Liver (tissue), 9 donors: ENCODE data around the gene ATXN1. TPM values are rescaled to one million over a fixed set of nuclear protein-coding genes. Genes with fewer than 3 reads are reported as not detected.

Experiments
- DNase-seq: peaks from one replicate; pipeline ENCODE4 v3.0.0-alpha.2; 2017; ENCODE audit warnings: low spot score
- H3K27ac ChIP-seq, 2 donors: one replicate each; pipeline ENCODE4 v1.7.0; 2013; ENCODE audit warnings: inconsistent platforms in 2 of 2, low read length in 2 of 2, control low read depth in 1 of 2, low read depth in 1 of 2, mild to moderate bottlenecking in 1 of 2
- H3K27me3 ChIP-seq, 4 donors: one replicate each; pipeline versions ENCODE4 v1.6.1 to v1.7.0; 2013; ENCODE audit warnings: low read length in 3 of 4, inconsistent platforms in 1 of 4, mild to moderate bottlenecking in 1 of 4, moderate library complexity in 1 of 4; ENCODE audit not compliant: control insufficient read depth in 4 of 4, insufficient read depth in 4 of 4
- H3K36me3 ChIP-seq, 4 donors: one replicate each; pipeline versions ENCODE4 v1.6.1 to v1.7.0; 2013; ENCODE audit warnings: low read length in 3 of 4, mild to moderate bottlenecking in 3 of 4, low read depth in 1 of 4, moderate library complexity in 1 of 4; ENCODE audit not compliant: control insufficient read depth in 4 of 4, insufficient read depth in 3 of 4
- H3K4me1 ChIP-seq, 4 donors: one replicate each; pipeline versions ENCODE4 v1.6.1 to v1.7.0; 2013; ENCODE audit warnings: low read length in 3 of 4, mild to moderate bottlenecking in 3 of 4, moderate library complexity in 1 of 4; ENCODE audit not compliant: control insufficient read depth in 4 of 4, insufficient read depth in 4 of 4
- H3K4me3 ChIP-seq, 3 donors: one replicate each; pipeline versions ENCODE4 v1.6.1 to v1.7.0; 2013; ENCODE audit warnings: low read length in 3 of 3, control low read depth in 1 of 3, low read depth in 1 of 3, mild to moderate bottlenecking in 1 of 3
- H3K9ac ChIP-seq, 2 donors: one replicate each; pipeline ENCODE4 v1.7.0; 2013; ENCODE audit warnings: low read length in 2 of 2, mild to moderate bottlenecking in 2 of 2, moderate library complexity in 2 of 2, control low read depth in 1 of 2, low read depth in 1 of 2
- H3K9me3 ChIP-seq, 4 donors: one replicate each; pipeline versions ENCODE4 v1.6.1 to v1.7.0; 2013; ENCODE audit warnings: low read length in 3 of 4; ENCODE audit not compliant: control insufficient read depth in 4 of 4
- ATF3 ChIP-seq: IDR thresholded peaks from 2 replicates; pipeline ENCODE4 v1.6.1; 2016; ENCODE audit warnings: antibody characterized with exemption
- EGR1 ChIP-seq, 2 donors: IDR thresholded peaks; 2 replicates each; pipeline ENCODE4 v1.6.1; 2016 to 2018; ENCODE audit warnings: antibody characterized with exemption in 2 of 2, low read depth in 2 of 2
- FOXA2 ChIP-seq: IDR thresholded peaks from 2 replicates; pipeline ENCODE4 v1.6.1; 2016; ENCODE audit warnings: antibody characterized with exemption
- GABPA ChIP-seq, 2 donors: IDR thresholded peaks in 1 of 2; conservative IDR thresholded peaks in 1 of 2; 2 replicates each; pipeline ENCODE4 v1.6.1; 2016; ENCODE audit warnings: antibody characterized with exemption in 2 of 2, mild to moderate bottlenecking in 1 of 2, moderate library complexity in 1 of 2
- HNF4A ChIP-seq, 2 donors: conservative IDR thresholded peaks; 2 replicates each; pipeline ENCODE4 v1.6.1; 2016; ENCODE audit warnings: antibody characterized with exemption in 2 of 2, mild to moderate bottlenecking in 2 of 2
- HNF4G ChIP-seq: IDR thresholded peaks from 2 replicates; pipeline ENCODE4 v1.6.1; 2016; ENCODE audit warnings: antibody characterized with exemption
- JUND ChIP-seq, 2 donors: IDR thresholded peaks; 2 replicates each; pipeline ENCODE4 v1.6.1; 2016; ENCODE audit warnings: antibody characterized with exemption in 2 of 2
- NR2F2 ChIP-seq: IDR thresholded peaks from 2 replicates; pipeline ENCODE4 v1.6.1; 2016; ENCODE audit warnings: antibody characterized with exemption
- RAD21 ChIP-seq, 2 donors: IDR thresholded peaks; 2 replicates each; pipeline ENCODE4 v1.6.1; 2016; ENCODE audit warnings: antibody characterized with exemption in 2 of 2, mild to moderate bottlenecking in 2 of 2
- RXRA ChIP-seq, 2 donors: IDR thresholded peaks; 2 replicates each; pipeline ENCODE4 v1.6.1; 2017 to 2018; ENCODE audit warnings: antibody characterized with exemption in 2 of 2, mild to moderate bottlenecking in 1 of 2
- SP1 ChIP-seq: IDR thresholded peaks from 2 replicates; pipeline ENCODE4 v1.6.1; 2018; ENCODE audit warnings: antibody characterized with exemption, mild to moderate bottlenecking
- YY1 ChIP-seq: IDR thresholded peaks from 2 replicates; pipeline ENCODE4 v1.6.1; 2016; ENCODE audit warnings: antibody characterized with exemption, mild to moderate bottlenecking
- WGBS: extraction: QIAGEN DNeasy Blood & Tissue Kit; methylation state at CpG from one replicate; pipeline ENCODE4 v1.1.7; 2013; 5-methylcytosine and 5-hydroxymethylcytosine counted together
- polyA plus RNA-seq, 2 donors: library from polyadenylated mRNA; stranded (reverse) in 1 of 2; unstranded in 1 of 2; fragments of 200-250 nt in 1 of 2; fragments of >200 nt in 1 of 2; fragmentation: Nextera tagmentation in 1 of 2; extraction: Ambion mirVana in 1 of 2; gene quantifications; one replicate each; pipeline versions ENCODE4 v1.2.1 to v1.2.3, GENCODE V29; 2013 to 2015
- total RNA-seq, 2 donors: library from RNA; depleted of rRNA; stranded (reverse); fragments of >200 nt; gene quantifications; one replicate each; pipeline ENCODE4 v1.2.3, GENCODE V29; 2014
- TF ChIP-seq, protein P1 (sequence below): IDR thresholded peaks from 2 replicates; pipeline ENCODE4 v1.6.1; 2016; ENCODE audit warnings: antibody characterized with exemption, mild to moderate bottlenecking
- TF ChIP-seq, protein P2 (sequence below): IDR thresholded peaks from 2 replicates; pipeline ENCODE4 v1.6.1; 2016; ENCODE audit warnings: antibody characterized with exemption
- donor health status: healthy.
- donor health status: healthy.
- donor health status: healthy.
- donor health status: healthy.
- donor health status: healthy.

Gene ATXN1
- total and polyA plus RNA-seq, 4 donors, result 4.3 to 29.7 (median 8.2) TPM

DNA sequence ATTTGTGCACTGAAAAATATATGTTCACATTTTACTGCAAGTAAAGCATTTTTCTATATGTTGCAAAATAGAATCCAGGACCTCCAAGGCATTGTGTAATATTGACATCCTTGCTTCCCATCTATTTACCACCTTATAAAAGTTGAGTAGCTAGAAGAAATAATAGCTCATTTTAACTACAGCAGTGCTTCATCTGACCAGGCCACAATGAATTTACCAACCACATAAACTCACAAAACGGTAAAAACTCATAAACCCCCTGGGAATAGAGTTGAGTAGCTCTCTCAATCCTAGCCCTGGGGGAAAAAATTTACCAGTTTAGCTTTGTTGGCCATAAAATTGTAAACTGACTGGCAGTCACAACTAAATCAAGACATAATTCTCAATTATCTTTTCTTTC, 3.9 kb downstream of the ATXN1 start:
- no peak overlapping the region for H3K9ac ChIP-seq
- H3K4me3 ChIP-seq, result no peak overlapping the region
- DNase-seq, result no peak
- H3K4me1 ChIP-seq, result peaks cover 2 to 32% (median 26%) of the 10 kb centered on the region in 4 donors
- no peak overlapping the region for H3K27ac ChIP-seq
- no peaks in the 10 kb centered on the region for H3K9me3 ChIP-seq
- TF ChIP-seq, protein P1, sequence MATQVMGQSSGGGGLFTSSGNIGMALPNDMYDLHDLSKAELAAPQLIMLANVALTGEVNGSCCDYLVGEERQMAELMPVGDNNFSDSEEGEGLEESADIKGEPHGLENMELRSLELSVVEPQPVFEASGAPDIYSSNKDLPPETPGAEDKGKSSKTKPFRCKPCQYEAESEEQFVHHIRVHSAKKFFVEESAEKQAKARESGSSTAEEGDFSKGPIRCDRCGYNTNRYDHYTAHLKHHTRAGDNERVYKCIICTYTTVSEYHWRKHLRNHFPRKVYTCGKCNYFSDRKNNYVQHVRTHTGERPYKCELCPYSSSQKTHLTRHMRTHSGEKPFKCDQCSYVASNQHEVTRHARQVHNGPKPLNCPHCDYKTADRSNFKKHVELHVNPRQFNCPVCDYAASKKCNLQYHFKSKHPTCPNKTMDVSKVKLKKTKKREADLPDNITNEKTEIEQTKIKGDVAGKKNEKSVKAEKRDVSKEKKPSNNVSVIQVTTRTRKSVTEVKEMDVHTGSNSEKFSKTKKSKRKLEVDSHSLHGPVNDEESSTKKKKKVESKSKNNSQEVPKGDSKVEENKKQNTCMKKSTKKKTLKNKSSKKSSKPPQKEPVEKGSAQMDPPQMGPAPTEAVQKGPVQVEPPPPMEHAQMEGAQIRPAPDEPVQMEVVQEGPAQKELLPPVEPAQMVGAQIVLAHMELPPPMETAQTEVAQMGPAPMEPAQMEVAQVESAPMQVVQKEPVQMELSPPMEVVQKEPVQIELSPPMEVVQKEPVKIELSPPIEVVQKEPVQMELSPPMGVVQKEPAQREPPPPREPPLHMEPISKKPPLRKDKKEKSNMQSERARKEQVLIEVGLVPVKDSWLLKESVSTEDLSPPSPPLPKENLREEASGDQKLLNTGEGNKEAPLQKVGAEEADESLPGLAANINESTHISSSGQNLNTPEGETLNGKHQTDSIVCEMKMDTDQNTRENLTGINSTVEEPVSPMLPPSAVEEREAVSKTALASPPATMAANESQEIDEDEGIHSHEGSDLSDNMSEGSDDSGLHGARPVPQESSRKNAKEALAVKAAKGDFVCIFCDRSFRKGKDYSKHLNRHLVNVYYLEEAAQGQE, result no peak
- no peak for TF ChIP-seq JUND (IDR thresholded peaks at IDR 0.05)
- H3K27me3 ChIP-seq, result no peaks in the 10 kb centered on the region
- peaks cover 0 to 3% (median 0%) of the 10 kb centered on the region in 4 donors for H3K36me3 ChIP-seq
- 90% methylated on average over 1 of the region's 1 CpG for WGBS

DNA sequence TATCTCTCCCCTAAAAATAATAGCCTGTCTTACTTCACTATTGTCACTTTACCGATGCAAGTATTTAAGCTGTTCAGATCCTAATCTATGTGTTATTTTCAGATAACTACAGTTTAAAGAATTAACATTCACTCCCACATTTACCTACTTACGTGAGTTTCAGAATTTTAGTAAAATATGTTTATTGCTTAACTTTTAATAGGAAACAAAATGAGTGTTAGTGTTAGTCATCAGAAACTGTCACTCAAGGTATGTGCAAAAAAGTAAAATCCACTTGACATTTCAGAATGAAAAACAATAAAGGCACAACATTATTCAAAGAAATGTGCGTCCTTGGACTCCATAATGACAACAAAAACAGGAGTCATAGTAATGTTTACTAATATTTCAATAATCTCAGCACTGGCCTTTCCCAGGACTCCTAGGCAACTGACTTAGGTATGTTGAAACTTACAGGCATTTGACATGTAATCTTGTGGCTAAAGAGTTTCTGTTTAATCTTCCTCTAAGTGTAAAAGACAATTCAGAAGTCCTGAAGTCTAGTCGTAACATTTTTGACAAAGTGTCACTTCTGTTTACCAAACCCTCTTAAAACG, 4.5 kb downstream of the ATXN1 start:
- H3K27ac ChIP-seq, result no peak overlapping the region
- 86% methylated on average over 5 of the region's 5 CpGs for WGBS
- no peak overlapping the region for H3K4me3 ChIP-seq
- no peak for DNase-seq
- H3K27me3 ChIP-seq, result no peaks in the 10 kb centered on the region
- no peak overlapping the region for H3K9ac ChIP-seq
- H3K4me1 ChIP-seq, result peaks cover 4 to 35% (median 28%) of the 10 kb centered on the region in 4 donors
- H3K9me3 ChIP-seq, result no peaks in the 10 kb centered on the region
- H3K36me3 ChIP-seq, result peaks cover 0 to 3% (median 0%) of the 10 kb centered on the region in 4 donors
- TF ChIP-seq RXRA (IDR thresholded peaks at IDR 0.05) (no peak), EGR1 (IDR thresholded peaks at IDR 0.05; ENCODE audit: low read depth in 2 of 2) (no peak), HNF4G (no peak), FOXA2 (no peak), YY1 (no peak), RAD21 (IDR thresholded peaks at IDR 0.05) (no peak), HNF4A (conservative IDR thresholded peaks at IDR 0.05) (no peak), SP1 (no peak)
- TF ChIP-seq, protein P2, sequence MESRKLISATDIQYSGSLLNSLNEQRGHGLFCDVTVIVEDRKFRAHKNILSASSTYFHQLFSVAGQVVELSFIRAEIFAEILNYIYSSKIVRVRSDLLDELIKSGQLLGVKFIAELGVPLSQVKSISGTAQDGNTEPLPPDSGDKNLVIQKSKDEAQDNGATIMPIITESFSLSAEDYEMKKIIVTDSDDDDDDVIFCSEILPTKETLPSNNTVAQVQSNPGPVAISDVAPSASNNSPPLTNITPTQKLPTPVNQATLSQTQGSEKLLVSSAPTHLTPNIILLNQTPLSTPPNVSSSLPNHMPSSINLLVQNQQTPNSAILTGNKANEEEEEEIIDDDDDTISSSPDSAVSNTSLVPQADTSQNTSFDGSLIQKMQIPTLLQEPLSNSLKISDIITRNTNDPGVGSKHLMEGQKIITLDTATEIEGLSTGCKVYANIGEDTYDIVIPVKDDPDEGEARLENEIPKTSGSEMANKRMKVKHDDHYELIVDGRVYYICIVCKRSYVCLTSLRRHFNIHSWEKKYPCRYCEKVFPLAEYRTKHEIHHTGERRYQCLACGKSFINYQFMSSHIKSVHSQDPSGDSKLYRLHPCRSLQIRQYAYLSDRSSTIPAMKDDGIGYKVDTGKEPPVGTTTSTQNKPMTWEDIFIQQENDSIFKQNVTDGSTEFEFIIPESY, result no peak

DNA sequence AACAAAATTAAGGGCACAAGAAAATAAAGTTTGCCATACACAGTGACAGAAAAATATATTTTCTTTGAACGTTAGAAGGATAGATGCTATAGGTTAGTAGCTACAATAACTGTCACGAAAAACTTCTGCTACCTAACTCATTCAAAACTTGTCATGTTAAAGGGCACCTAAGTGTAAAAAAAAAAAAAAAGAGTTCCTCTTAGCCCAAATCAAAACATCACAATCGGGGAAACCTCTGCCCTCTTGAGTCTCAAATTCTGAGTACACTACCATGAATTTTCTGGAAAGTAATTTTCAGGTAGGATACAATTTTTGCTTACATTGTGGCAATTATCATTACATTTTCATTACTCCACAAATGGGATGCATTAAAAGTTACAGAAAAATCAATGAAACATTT, 5.7 kb downstream of the ATXN1 start:
- H3K27me3 ChIP-seq, result no peaks in the 10 kb centered on the region
- TF ChIP-seq FOXA2 (no peak), RAD21 (IDR thresholded peaks at IDR 0.05) (no peak), GABPA (IDR thresholded peaks at IDR 0.05 in 1 of 2, conservative IDR thresholded peaks at IDR 0.05 in 1 of 2) (no peak), ATF3 (no peak), HNF4G (no peak), HNF4A (conservative IDR thresholded peaks at IDR 0.05) (no peak), NR2F2 (no peak), EGR1 (IDR thresholded peaks at IDR 0.05; ENCODE audit: low read depth in 2 of 2) (no peak)
- H3K4me3 ChIP-seq, result no peak overlapping the region
- H3K9me3 ChIP-seq, result no peaks in the 10 kb centered on the region
- no peak for DNase-seq
- no peak overlapping the region for H3K27ac ChIP-seq
- no peak overlapping the region for H3K9ac ChIP-seq
- H3K4me1 ChIP-seq, result peaks cover 6 to 36% (median 30%) of the 10 kb centered on the region in 4 donors
- 74% methylated on average over 3 of the region's 3 CpGs for WGBS
- H3K36me3 ChIP-seq, result peaks cover 0 to 3% (median 0%) of the 10 kb centered on the region in 4 donors
